Panc1 (cell line): ENCODE results near the gene CLEC2L. TPM values are rescaled to one million over a fixed set of nuclear protein-coding genes. Genes with fewer than 3 reads are reported as not detected.

Experiments used
- ATAC-seq: fragments of 200-7000 bp; cut with Tn5 transposase; 2 replicates; pipeline ENCODE4 v1.9.1; 2020; ENCODE audit warnings: mild to moderate bottlenecking, moderate library complexity
- BruUV-seq: library from RNA; stranded (reverse); fragments of 400-500 nt; replicated peaks from 2 replicates; lab custom pipeline; 2021; lab: Mats Ljungman, UMichigan
- CTCF ChIA-PET: fragments of 300-600 bp; sonication (Branson Sonifier 250); formaldehyde crosslinking; loops from one replicate; lab custom pipeline; 2022; ENCODE audit warnings: antibody characterized with exemption; lab: Charles Lee
- POLR2A ChIA-PET: fragments of 300-600 bp; sonication (Branson Sonifier 250); formaldehyde crosslinking; loops from one replicate; lab custom pipeline; 2022; ENCODE audit warnings: antibody characterized with exemption; lab: Charles Lee
- DNase-seq: peaks from one replicate; pipeline ENCODE4 v3.0.0-alpha.2; 2010; ENCODE audit warnings: low read depth, low spot score
- H3K27ac ChIP-seq: 2 replicates; pipeline ENCODE4 v1.5.1; 2011; ENCODE audit warnings: mild to moderate bottlenecking, low read length, inconsistent platforms
- H3K27me3 ChIP-seq: fragments of 200-500 bp; sonication (Bioruptor generic); 2 replicates; pipeline ENCODE4 v1.6.0; 2014; ENCODE audit warnings: low read length, inconsistent platforms; ENCODE audit not compliant: control insufficient read depth, insufficient read depth
- H3K36me3 ChIP-seq: fragments of 200-500 bp; sonication (Bioruptor generic); 2 replicates; pipeline ENCODE4 v1.5.1; 2014; ENCODE audit warnings: inconsistent platforms, mild to moderate bottlenecking, low read length, moderate library complexity; ENCODE audit not compliant: control insufficient read depth, insufficient read depth
- H3K4me1 ChIP-seq: 2 replicates; pipeline ENCODE4 v1.5.1; 2011; ENCODE audit warnings: inconsistent platforms, mild to moderate bottlenecking, low read length, moderate library complexity; ENCODE audit not compliant: control insufficient read depth, insufficient read depth
- H3K4me3 ChIP-seq, 2 experiments: 2 replicates each; pipeline ENCODE4 v1.5.1; 2011 to 2012; ENCODE audit warnings: low read depth in 2 of 2, low read length in 2 of 2, mild to moderate bottlenecking in 2 of 2, inconsistent platforms in 1 of 2, moderate library complexity in 1 of 2
- H3K9me3 ChIP-seq: fragments of 200-500 bp; sonication (Bioruptor generic); 2 replicates; pipeline ENCODE4 v1.5.1; 2014; ENCODE audit warnings: low read depth, mild to moderate bottlenecking, inconsistent platforms, low read length, moderate library complexity; ENCODE audit not compliant: control insufficient read depth, insufficient read depth
- CTCF ChIP-seq: fragments of 450-650 bp; IDR thresholded peaks from 2 replicates; pipeline ENCODE4 v1.5.1; 2017; ENCODE audit warnings: mild to moderate bottlenecking
- POLR2AphosphoS5 ChIP-seq: IDR thresholded peaks from 2 replicates; pipeline ENCODE4 v1.6.1; 2012; ENCODE audit warnings: mild to moderate bottlenecking, low read depth, low read length, moderate library complexity
- SIN3A ChIP-seq: IDR thresholded peaks from 2 replicates; pipeline ENCODE4 v1.6.1; 2012; ENCODE audit warnings: low read depth, mild to moderate bottlenecking, low read length, moderate library complexity, borderline replicate concordance; ENCODE audit not compliant: insufficient read depth
- TCF7L2 ChIP-seq: IDR thresholded peaks from 2 replicates; pipeline ENCODE4 v1.6.1; 2011; ENCODE audit warnings: mild to moderate bottlenecking, low read depth, low read length, inconsistent platforms
- in situ Hi-C: cut with HindIII; loops from 2 replicates; pipeline ENCODE4 v1.10.0; 2016; ENCODE audit warnings: low sequenced_read_pairs, low pct_unique_long_range_greater_than_20kb
- intact Hi-C: fragments of 100-400 bp; cut with micrococcal nuclease; formaldehyde crosslinking; loops from one replicate; pipeline ENCODE4 v1.10.0; 2022; ENCODE audit not compliant: unreplicated experiment
- total RNA-seq: library from RNA; stranded (reverse); gene quantifications from one replicate; pipeline ENCODE4 v1.2.1, GENCODE V29; 2021; ENCODE audit not compliant: unreplicated experiment
- TF ChIP-seq, protein P1 (sequence below), 2 experiments: IDR thresholded peaks; 2 replicates each; pipeline ENCODE4 v1.6.1; 2011 to 2012; ENCODE audit warnings: low read depth in 2 of 2, control low read depth in 1 of 2, low read length in 1 of 2, mild to moderate bottlenecking in 1 of 2, moderate library complexity in 1 of 2; ENCODE audit not compliant: insufficient read depth in 1 of 2

Gene CLEC2L
- total RNA-seq, 1 experiment from 2014 or later, result not detected

DNA sequence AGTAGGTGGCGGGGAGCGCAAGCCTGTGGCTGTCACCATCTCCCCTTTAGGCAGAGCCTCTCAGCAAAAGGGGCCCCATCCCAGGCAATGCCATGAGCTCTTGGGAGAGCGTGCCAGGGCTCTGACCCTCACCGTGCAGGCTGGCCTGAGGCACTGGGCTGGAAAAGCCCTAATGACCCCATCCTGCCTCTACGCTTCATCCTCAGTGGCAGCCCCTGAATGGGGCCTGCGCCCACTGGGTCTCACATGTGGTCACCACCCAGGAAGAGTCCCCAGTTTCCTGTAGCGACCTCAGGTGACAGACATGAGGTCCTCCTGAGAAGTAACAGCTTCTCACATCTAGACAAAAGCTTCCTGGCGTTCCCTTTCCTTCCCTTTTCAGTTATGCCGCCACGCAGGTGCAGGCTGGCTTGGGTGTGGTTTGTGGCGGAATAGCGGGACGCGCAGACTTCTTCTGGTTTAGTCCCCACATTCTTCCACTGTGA, 59.2 kb downstream of the CLEC2L start:
- TF ChIP-seq SIN3A, result no peak
- no peak for TF ChIP-seq TCF7L2
- TF ChIP-seq POLR2AphosphoS5, result no peak
- TF ChIP-seq, protein P1, sequence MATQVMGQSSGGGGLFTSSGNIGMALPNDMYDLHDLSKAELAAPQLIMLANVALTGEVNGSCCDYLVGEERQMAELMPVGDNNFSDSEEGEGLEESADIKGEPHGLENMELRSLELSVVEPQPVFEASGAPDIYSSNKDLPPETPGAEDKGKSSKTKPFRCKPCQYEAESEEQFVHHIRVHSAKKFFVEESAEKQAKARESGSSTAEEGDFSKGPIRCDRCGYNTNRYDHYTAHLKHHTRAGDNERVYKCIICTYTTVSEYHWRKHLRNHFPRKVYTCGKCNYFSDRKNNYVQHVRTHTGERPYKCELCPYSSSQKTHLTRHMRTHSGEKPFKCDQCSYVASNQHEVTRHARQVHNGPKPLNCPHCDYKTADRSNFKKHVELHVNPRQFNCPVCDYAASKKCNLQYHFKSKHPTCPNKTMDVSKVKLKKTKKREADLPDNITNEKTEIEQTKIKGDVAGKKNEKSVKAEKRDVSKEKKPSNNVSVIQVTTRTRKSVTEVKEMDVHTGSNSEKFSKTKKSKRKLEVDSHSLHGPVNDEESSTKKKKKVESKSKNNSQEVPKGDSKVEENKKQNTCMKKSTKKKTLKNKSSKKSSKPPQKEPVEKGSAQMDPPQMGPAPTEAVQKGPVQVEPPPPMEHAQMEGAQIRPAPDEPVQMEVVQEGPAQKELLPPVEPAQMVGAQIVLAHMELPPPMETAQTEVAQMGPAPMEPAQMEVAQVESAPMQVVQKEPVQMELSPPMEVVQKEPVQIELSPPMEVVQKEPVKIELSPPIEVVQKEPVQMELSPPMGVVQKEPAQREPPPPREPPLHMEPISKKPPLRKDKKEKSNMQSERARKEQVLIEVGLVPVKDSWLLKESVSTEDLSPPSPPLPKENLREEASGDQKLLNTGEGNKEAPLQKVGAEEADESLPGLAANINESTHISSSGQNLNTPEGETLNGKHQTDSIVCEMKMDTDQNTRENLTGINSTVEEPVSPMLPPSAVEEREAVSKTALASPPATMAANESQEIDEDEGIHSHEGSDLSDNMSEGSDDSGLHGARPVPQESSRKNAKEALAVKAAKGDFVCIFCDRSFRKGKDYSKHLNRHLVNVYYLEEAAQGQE (IDR thresholded peaks at IDR 0.05; ENCODE audit: insufficient read depth in 1 of 2, low read depth in 2 of 2, low read length in 1 of 2), result no peak
- no peak for TF ChIP-seq CTCF
- no peak overlapping the region for H3K27ac ChIP-seq
- ATAC-seq, result no peak
- ChIA-PET CTCF (interaction anchor here (0.6 kb wide), 1 partner anchor 12 kb away, joined by 4 read pairs; no protein-coding TSS in a partner anchor), POLR2A (interaction anchor here (0.6 kb wide), 1 partner anchor 22 kb away, joined by 14 read pairs; no protein-coding TSS in a partner anchor)
- no peaks in the 10 kb centered on the region for H3K9me3 ChIP-seq
- H3K4me1 ChIP-seq, result no peaks in the 10 kb centered on the region
- intact Hi-C loops, result no loop called here
- no peak overlapping the region for H3K4me3 ChIP-seq
- no peak for DNase-seq
- H3K27me3 ChIP-seq, result no peaks in the 10 kb centered on the region
- in situ Hi-C loops, result no loop called here
- no peaks in the 10 kb centered on the region for H3K36me3 ChIP-seq
- no TSS peak for BruUV-seq

DNA sequence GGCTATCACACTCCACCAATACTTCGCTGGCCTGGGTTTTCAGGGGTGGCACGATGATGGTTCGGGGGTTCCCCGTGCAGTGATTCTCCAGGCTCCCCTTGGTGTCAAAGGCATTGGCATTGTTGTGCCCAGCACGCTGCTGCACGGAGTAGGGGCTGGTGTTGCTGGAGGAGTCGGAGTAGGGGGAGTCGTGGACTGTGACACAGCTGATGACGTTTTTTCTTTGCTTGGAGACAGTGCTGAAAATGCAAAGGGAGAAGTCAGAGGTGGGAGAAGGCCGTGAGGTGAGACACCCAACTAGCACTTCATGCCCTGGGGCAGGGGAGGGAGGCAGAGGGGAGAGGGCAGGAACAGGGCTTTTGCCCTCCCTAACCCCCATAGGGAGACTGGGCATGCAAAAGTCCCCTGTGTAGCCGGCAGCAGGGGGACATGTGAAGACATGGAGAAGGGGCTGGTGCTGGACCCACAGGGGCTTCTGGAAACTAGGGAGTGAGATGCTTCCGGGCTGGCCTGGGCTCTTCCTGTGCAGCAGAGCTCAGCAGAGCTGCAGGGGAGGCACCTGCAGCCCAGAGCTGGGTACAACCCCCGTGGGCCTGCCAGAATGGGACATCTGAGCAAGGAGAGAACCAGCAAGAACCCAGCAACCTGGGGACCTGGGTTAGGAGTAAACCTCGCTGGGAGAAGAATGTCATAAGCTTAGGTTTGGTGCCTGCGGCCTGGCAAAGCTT, 60.5 kb downstream of the CLEC2L start:
- no peak for DNase-seq
- intact Hi-C loops, result no loop called here
- Histone ChIP-seq H3K4me1 (no peaks in the 10 kb centered on the region), H3K27ac (no peak overlapping the region), H3K36me3 (no peaks in the 10 kb centered on the region), H3K9me3 (no peaks in the 10 kb centered on the region), H3K27me3 (no peaks in the 10 kb centered on the region), H3K4me3 (no peak overlapping the region)
- BruUV-seq, result no TSS peak
- CTCF ChIA-PET, result no interaction called here
- POLR2A ChIA-PET, result no interaction called here
- in situ Hi-C loops, result no loop called here
- TF ChIP-seq POLR2AphosphoS5 (no peak), TCF7L2 (no peak), CTCF (no peak), SIN3A (no peak)
- TF ChIP-seq, protein P1 (IDR thresholded peaks at IDR 0.05; ENCODE audit: insufficient read depth in 1 of 2, low read depth in 2 of 2, low read length in 1 of 2), result no peak
- no peak for ATAC-seq
